HG03432 (cell line): ENCODE measurements around the gene MAPK1.

ENCODE experiments used
- ATAC-seq: cut with Tn5 transposase; IDR thresholded peaks from one replicate; pipeline ENCODE4 v1.9.1; 2021; ENCODE audit warnings: mild to moderate bottlenecking, moderate library complexity; ENCODE audit not compliant: unreplicated experiment

Gene MAPK1

DNA sequence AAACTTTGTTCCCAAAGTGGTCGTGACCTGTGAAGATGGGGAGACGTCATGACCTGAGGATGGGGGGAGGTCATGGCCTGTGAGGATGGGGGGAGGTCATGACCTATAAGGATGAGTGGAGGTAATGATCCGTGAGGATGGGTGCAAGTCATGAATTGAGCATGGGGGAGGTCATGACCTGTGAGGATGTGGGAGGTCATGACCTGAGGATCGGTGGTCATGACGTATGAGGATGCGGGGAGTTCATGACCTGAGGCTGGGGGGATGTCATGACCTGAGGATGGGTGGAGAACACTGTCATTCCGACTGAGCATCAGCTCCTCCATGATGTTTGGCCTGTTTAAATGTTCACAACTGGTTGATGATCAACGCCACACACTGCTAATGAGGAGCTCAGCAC is 157.8 kb downstream of the MAPK1 start:
- no peak for ATAC-seq

GRCh38 chr22:21708960-21709359 is 158.5 kb downstream of the MAPK1 start:
- no peak for ATAC-seq

DNA sequence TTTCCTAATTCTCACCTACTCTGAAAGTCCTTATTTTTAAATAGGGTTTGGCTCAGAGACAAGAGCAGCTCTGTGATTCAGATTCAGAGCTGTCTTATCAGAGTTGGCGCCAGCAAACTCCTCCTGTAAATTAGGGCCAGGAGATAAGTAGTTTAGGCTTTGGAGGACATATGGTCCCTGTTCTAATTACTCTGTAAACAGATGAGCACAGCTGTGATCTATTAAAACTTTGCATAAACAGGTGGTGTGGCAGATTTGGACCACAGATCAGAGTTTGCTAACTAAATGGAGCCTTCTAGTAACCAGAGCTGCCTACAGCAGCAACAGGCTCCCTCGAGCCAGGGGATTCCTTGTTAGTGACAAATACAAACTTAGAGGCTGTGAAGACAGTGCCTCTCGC is 159.8 kb downstream of the MAPK1 start:
- ATAC-seq, result no peak
